HG03095 (cell line): ENCODE measurements around the gene CLDN4.

ENCODE experiments used
- ATAC-seq: cut with Tn5 transposase; IDR thresholded peaks from one replicate; pipeline ENCODE4 v1.9.1; 2021; ENCODE audit warnings: moderate library complexity; ENCODE audit not compliant: unreplicated experiment

The CLDN4 gene

GRCh38 chr7:73871163-73872011, 40.6 kb downstream of the CLDN4 start:
- no peak for ATAC-seq

GRCh38 chr7:73872056-73872908, 41.5 kb downstream of the CLDN4 start:
- no peak for ATAC-seq

GRCh38 chr7:73876361-73876760, 45.6 kb downstream of the CLDN4 start:
- no peak for ATAC-seq

- ATAC-seq: no peak
These were observed 46.2 kb downstream of the CLDN4 start for GRCh38 chr7:73876973-73877372.

GRCh38 chr7:73879977-73880681, 49.3 kb downstream of the CLDN4 start:
- ATAC-seq: no peak

- ATAC-seq: no peak
These were observed 50.0 kb downstream of the CLDN4 start for GRCh38 chr7:73880755-73881328.

GRCh38 chr7:73881352-73882046, 50.7 kb downstream of the CLDN4 start:
- no peak for ATAC-seq

- no peak for ATAC-seq
These were observed 51.2 kb downstream of the CLDN4 start for GRCh38 chr7:73882047-73882402.
